ENCODE results near the gene TPBGL. TPM values are rescaled to one million over a fixed set of nuclear protein-coding genes. Genes with fewer than 3 reads are reported as not detected.

The TPBGL gene
- total RNA-seq, 2 experiments from 2014 or later: 0.20 to 0.45 TPM

DNA sequence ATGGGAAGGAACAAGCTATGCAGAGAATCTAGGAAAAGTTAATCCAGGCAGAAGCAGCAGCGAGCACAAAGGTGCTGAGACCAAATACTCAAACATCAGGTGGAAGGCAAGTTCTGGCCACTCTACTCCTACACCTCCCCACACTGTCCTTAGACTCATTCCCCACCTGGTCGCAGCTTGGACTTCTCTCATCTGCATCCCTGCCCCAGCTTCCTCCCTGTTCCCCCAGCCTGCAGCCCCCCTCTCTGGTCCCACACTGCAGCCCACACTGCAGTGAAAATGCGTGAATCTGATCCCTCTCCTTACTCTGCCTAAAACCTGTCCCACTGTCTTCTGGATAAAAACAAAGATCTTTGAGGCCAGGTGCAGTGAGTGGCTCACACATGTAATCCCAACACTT, 9.1 kb downstream of the TPBGL start:
- Mint-ChIP-seq H3K36me3 (no peaks in the 10 kb centered on the region), H3K4me3 (no peak overlapping the region), H3K4me1 (no peaks in the 10 kb centered on the region), H3K27me3 (no peaks in the 10 kb centered on the region), H3K9me3 (no peaks in the 10 kb centered on the region), H3K27ac (no peak overlapping the region)
- no peak for DNase-seq

DNA sequence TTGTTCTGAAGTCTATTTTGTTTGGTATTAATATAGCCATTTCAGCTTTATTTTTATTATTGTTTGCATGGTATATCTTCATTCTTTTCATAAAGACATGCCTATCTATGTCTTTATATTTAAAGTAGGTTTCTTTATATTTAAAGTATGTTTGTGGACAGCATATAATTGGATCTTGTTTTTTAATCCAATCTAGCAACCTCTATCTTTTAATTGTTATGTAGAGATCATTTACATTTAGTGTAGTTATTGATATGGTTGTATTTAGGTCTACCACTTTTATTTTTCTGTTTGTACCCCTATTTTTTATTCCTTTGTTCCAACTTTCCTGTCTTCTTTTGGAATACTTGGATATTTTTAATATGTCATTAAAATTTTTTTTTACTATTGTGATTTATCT, 13.8 kb downstream of the TPBGL start:
- H3K9me3 Mint-ChIP-seq: no peaks in the 10 kb centered on the region

GRCh38 chr11:75260396-75261170, 20.0 kb downstream of the TPBGL start:
- Mint-ChIP-seq H3K36me3 (no peaks in the 10 kb centered on the region), H3K27me3 (no peaks in the 10 kb centered on the region), H3K4me3 (no peak overlapping the region), H3K27ac (no peak overlapping the region), H3K4me1 (peaks cover 38% of the 10 kb centered on the region), H3K9me3 (no peaks in the 10 kb centered on the region)
- no peak for DNase-seq

More for the DNA sequence above, 13.8 kb downstream of the TPBGL start:
- Mint-ChIP-seq H3K36me3 (no peaks in the 10 kb centered on the region), H3K27me3 (no peaks in the 10 kb centered on the region), H3K4me3 (no peak overlapping the region), H3K27ac (no peak overlapping the region), H3K4me1 (peaks cover 3% of the 10 kb centered on the region)
- no peak for DNase-seq

DNA sequence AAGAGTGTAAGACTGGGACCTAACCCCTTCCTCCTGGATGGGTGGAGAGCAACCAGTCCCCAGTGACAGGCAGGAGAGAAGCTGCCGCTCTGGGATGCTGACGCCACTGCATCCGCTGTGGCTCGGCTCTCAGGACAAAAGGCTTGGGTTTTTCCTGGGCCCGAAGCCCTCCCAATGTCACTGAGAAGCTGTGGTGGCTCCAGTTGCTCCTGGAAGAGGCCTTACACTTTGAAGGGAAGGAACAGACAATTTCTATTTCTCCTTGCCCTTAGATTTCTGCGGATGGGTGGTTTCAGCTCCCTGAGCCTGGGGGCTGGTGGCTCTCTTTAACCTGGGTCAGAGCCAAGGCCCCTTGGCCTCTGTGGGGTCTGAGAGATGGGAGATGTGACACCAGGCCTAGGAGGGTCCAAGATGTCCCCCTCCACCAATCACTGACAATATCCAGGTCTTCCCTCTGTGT, 21.4 kb downstream of the TPBGL start:
- Mint-ChIP-seq H3K27me3 (no peaks in the 10 kb centered on the region), H3K27ac (no peak overlapping the region), H3K4me3 (no peak overlapping the region), H3K9me3 (no peaks in the 10 kb centered on the region), H3K36me3 (no peaks in the 10 kb centered on the region), H3K4me1 (peaks cover 38% of the 10 kb centered on the region)
- no peak for DNase-seq

DNA sequence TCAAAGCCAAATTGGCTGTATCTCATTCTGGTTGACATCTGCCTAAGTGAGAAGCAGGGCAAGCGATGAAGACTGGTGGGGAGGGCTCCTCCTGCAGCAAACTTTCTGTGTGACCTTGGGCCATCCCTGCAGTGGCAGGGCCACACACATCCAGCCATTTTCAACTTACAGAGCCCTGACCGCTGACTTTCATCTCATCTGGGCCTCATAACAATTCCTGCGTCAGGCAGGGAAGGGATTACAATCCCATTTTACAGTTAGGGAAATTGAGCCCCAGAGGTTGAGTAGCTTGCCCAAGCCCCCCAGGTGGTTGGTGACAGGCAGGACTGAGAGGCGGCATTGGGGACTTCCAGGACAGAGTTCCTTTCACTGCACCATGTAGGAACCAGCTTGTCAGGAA, 21.9 kb downstream of the TPBGL start:
- H3K4me3 Mint-ChIP-seq: no peak overlapping the region
- peaks cover 38% of the 10 kb centered on the region for H3K4me1 Mint-ChIP-seq
- no peaks in the 10 kb centered on the region for H3K27me3 Mint-ChIP-seq
- H3K36me3 Mint-ChIP-seq: peaks cover 2% of the 10 kb centered on the region
- no peak overlapping the region for H3K27ac Mint-ChIP-seq
- H3K9me3 Mint-ChIP-seq: no peaks in the 10 kb centered on the region
- DNase-seq: no peak

GRCh38 chr11:75262961-75263852, 22.6 kb downstream of the TPBGL start:
- no peak for DNase-seq
- Mint-ChIP-seq H3K36me3 (peaks cover 2% of the 10 kb centered on the region), H3K4me1 (peaks cover 38% of the 10 kb centered on the region), H3K27ac (peak overlapping the region; percentile 32), H3K4me3 (no peak overlapping the region), H3K9me3 (no peaks in the 10 kb centered on the region), H3K27me3 (no peaks in the 10 kb centered on the region)

GRCh38 chr11:75263944-75264349, 23.4 kb downstream of the TPBGL start:
- Mint-ChIP-seq H3K4me1 (peaks cover 35% of the 10 kb centered on the region), H3K4me3 (no peak overlapping the region)

GRCh38 chr11:75264356-75264755, 23.8 kb downstream of the TPBGL start:
- peak overlapping the region; percentile 32 for H3K27ac Mint-ChIP-seq
- H3K4me3 Mint-ChIP-seq: no peak overlapping the region
- no peaks in the 10 kb centered on the region for H3K9me3 Mint-ChIP-seq
- H3K4me1 Mint-ChIP-seq: peaks cover 35% of the 10 kb centered on the region
- H3K27me3 Mint-ChIP-seq: no peaks in the 10 kb centered on the region
- peaks cover 2% of the 10 kb centered on the region for H3K36me3 Mint-ChIP-seq
- DNase-seq: no peak

More at GRCh38 chr11:75263944-75264349, 23.4 kb downstream of the TPBGL start:
- H3K9me3 Mint-ChIP-seq: no peaks in the 10 kb centered on the region
- no peak for DNase-seq
- no peaks in the 10 kb centered on the region for H3K27me3 Mint-ChIP-seq
- H3K27ac Mint-ChIP-seq: peak overlapping the region; percentile 32
- H3K36me3 Mint-ChIP-seq: peaks cover 2% of the 10 kb centered on the region

DNA sequence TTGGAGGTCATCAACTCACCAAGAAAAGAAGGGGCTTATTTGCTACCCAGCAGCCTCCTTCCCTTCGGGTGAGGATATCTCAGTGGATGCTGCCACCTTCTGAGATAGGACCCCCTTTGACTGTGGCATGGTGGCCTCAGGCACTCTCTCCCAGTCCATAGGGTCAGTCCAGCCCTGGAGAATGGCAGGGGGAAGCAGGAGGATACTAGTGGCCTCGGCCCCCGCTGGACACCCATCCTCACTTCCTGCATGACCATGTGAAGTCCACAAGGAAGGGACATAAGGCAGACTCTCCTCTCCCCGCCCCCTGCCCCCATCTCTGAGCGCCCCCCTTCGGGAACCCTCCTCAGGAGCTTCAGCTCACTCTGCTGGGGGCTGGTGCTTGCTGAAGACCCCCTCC, 24.4 kb downstream of the TPBGL start:
- Mint-ChIP-seq H3K4me3 (no peak overlapping the region), H3K36me3 (peaks cover 2% of the 10 kb centered on the region), H3K27me3 (no peaks in the 10 kb centered on the region), H3K4me1 (peaks cover 30% of the 10 kb centered on the region), H3K27ac (no peak overlapping the region), H3K9me3 (no peaks in the 10 kb centered on the region)
- no peak for DNase-seq

DNA sequence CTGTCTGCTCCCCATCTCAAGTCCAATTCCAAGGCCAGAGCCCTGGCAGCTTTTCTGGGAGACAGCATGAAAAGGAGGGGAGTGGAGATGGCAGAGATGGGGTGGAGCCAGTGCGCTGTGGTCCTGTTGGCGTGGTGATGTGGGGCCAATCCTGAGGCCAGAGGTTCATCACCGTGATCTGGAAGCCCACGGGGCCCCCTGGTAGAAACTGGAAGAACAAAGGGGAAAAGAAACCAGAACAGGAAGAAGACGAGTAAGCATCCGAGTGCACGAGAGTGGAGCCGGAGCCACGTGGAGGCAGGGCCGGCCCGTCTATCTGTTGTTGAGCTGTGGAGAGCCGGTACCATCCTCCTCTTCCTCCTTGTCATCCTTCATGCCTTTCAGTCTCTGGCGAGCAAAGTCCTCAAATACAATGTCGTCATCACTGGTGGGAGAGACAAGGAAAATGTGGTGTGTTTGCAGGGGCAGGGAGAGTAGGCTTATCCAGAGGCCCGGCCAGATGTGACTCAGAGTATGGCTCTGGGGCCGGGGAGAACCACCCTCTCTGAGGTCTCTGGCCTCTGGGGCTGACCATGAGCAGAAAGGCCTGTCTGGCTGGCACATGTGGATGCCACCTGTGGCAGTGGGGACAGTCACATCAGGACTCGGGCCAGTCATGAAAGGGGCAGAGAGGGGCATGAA, 25.4 kb downstream of the TPBGL start:
- no peak for DNase-seq

DNA sequence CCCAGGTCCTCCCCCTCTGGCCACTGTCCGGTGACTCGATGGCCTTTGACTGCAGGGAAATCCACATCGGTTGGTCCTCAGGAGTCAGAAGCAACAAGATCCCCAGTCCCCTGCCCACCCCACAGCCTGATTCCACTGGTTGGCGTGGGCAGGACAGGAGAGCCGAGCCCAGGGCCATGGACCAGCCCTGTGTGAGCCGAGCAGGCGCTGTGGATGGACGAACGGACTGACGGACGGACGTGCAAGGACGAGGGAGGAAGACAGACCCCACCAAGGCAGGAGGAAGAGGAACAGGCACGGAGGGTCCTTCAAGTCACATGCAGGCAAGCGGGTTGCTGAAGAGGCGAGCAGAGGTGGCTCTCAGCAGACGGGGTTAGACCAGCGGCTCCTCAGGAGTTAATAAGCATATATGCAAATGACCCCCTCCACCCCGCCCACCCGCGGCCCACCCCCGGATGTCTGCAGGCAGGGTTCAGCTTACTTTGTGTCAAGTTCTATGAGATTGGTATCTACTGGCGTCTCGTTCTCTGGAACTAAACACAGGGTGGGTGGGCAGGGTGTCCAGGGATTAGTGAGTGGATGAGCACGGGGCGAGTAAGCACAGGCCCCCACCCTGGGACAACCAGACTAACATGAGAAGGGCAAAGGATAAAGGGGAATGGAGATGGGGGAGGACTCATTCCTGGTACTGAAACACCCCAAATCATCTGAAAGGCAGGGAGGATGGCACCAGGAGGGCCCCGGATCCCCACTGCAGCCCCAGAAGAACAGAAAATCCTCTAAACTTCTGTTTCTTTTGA, 26.8 kb downstream of the TPBGL start:
- Mint-ChIP-seq H3K9me3 (no peaks in the 10 kb centered on the region), H3K4me1 (peaks cover 21% of the 10 kb centered on the region), H3K4me3 (no peak overlapping the region), H3K27me3 (no peaks in the 10 kb centered on the region), H3K27ac (no peak overlapping the region), H3K36me3 (peaks cover 3% of the 10 kb centered on the region)
- no peak for DNase-seq

More for the DNA sequence above, 25.4 kb downstream of the TPBGL start:
- Mint-ChIP-seq H3K27ac (no peak overlapping the region), H3K4me3 (no peak overlapping the region), H3K36me3 (peaks cover 2% of the 10 kb centered on the region), H3K4me1 (peaks cover 25% of the 10 kb centered on the region), H3K27me3 (no peaks in the 10 kb centered on the region), H3K9me3 (no peaks in the 10 kb centered on the region)

GRCh38 chr11:75268626-75269366, 28.2 kb downstream of the TPBGL start:
- Mint-ChIP-seq H3K36me3 (peaks cover 5% of the 10 kb centered on the region), H3K4me3 (no peak overlapping the region), H3K4me1 (peaks cover 22% of the 10 kb centered on the region), H3K27me3 (no peaks in the 10 kb centered on the region), H3K9me3 (no peaks in the 10 kb centered on the region), H3K27ac (no peak overlapping the region)
- DNase-seq: no peak

GRCh38 chr11:75269367-75269660, 28.7 kb downstream of the TPBGL start:
- Mint-ChIP-seq H3K4me3 (no peak overlapping the region), H3K9me3 (no peaks in the 10 kb centered on the region), H3K36me3 (peaks cover 8% of the 10 kb centered on the region), H3K27me3 (no peaks in the 10 kb centered on the region), H3K27ac (no peak overlapping the region), H3K4me1 (peaks cover 22% of the 10 kb centered on the region)
- no peak for DNase-seq

DNA sequence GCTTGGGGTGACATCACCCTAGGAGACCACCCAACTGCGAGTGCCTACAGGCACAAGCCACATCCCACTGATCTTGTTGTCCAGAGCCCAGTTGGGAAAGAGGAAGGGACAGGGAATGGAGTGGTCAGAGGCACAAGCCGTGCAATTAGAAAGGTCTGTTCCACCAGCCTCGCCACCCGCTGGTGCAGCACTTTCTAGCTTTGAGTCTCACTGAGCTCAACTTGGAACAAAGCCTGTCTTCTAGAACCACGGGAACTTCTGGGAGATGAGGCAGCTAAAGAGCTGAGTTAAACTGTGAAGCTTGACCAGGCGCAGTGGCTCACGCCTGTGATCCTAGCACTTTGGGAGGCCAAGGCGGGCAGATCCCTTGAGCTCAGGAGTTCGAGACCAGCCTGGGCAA, 29.3 kb downstream of the TPBGL start:
- H3K4me1 Mint-ChIP-seq: peaks cover 21% of the 10 kb centered on the region
- peaks cover 8% of the 10 kb centered on the region for H3K36me3 Mint-ChIP-seq
- H3K9me3 Mint-ChIP-seq: no peaks in the 10 kb centered on the region
- no peak for DNase-seq
- H3K27ac Mint-ChIP-seq: no peak overlapping the region
- H3K4me3 Mint-ChIP-seq: no peak overlapping the region
- H3K27me3 Mint-ChIP-seq: no peaks in the 10 kb centered on the region

Data from activated naive CD8-positive, alpha-beta T cell treated with anti-CD3 and anti-CD28 coated beads for 36 hours (primary cell).